Measurements from ENCODE around the gene DMWD.
"Not testable (repeated sequence)": the region's sequence is repeated elsewhere in the genome, so short reads cannot be mapped to it uniquely, and the experiment has no call there.

The DMWD gene

GRCh38 chr19:45768984-45769782, 23.5 kb downstream of the DMWD start, which contains the start of gene SIX5:
TSS of gene SIX5 (minus strand) at chr19:45769252. CDS start at chr19:45768844, 408 bp downstream.
- peak; percentile 93 for DNase-seq

GRCh38 chr19:45768655-45768983, 24.0 kb downstream of the DMWD start:
- DNase-seq: peak; percentile 34

- DNase-seq: no peak
Observed at GRCh38 chr19:45767881-45768654, 24.6 kb downstream of the DMWD start.

GRCh38 chr19:45767410-45767880, 25.2 kb downstream of the DMWD start:
- no peak for DNase-seq

GRCh38 chr19:45766869-45767346, 25.7 kb downstream of the DMWD start:
- no peak for DNase-seq

- DNase-seq: no peak
Observed at GRCh38 chr19:45766296-45766868, 26.3 kb downstream of the DMWD start.

- no peak for DNase-seq
Observed at GRCh38 chr19:45765702-45766295, 26.8 kb downstream of the DMWD start.

- no peak for DNase-seq
Observed at GRCh38 chr19:45764945-45765701, 27.5 kb downstream of the DMWD start.

- DNase-seq: no peak
Observed at GRCh38 chr19:45764475-45764874, 28.2 kb downstream of the DMWD start.

GRCh38 chr19:45763691-45764294, 28.9 kb downstream of the DMWD start:
- no peak for DNase-seq

GRCh38 chr19:45762870-45763631, 29.6 kb downstream of the DMWD start:
- DNase-seq: no peak

- DNase-seq: no peak
Observed at GRCh38 chr19:45761714-45762113, 30.9 kb downstream of the DMWD start.

- no peak for DNase-seq
Observed at GRCh38 chr19:45758921-45759320, 33.7 kb downstream of the DMWD start.

- no peak for DNase-seq
Observed at GRCh38 chr19:45757695-45758094, 35.0 kb downstream of the DMWD start.

GRCh38 chr19:45754323-45754722, 38.3 kb downstream of the DMWD start:
- DNase-seq: no peak

GRCh38 chr19:45753548-45753947, 39.1 kb downstream of the DMWD start:
- no peak for DNase-seq

GRCh38 chr19:45752639-45753038, 40.0 kb downstream of the DMWD start:
- no peak for DNase-seq

GRCh38 chr19:45751483-45751882, 41.2 kb downstream of the DMWD start:
- DNase-seq: not testable (repeated sequence)

GRCh38 chr19:45747513-45747912, 45.1 kb downstream of the DMWD start:
- no peak for DNase-seq

- no peak for DNase-seq
Observed at GRCh38 chr19:45746866-45747265, 45.8 kb downstream of the DMWD start.

GRCh38 chr19:45745606-45746005, 47.0 kb downstream of the DMWD start:
- DNase-seq: no peak

Measured in activated gamma-delta T cell treated with Interleukin-2 at 50 U/mL for 16 hours (primary cell).